Measurements from ENCODE around the gene SPATA7. TPM values are rescaled to one million over a fixed set of nuclear protein-coding genes. Genes with fewer than 3 reads are reported as not detected.

The SPATA7 gene
- total RNA-seq, 5 donors from 2014 or later (not counting 1 experiment from before 2014, with no cell fraction given), result 2.4 to 4.3 (median 3.5) TPM

DNA sequence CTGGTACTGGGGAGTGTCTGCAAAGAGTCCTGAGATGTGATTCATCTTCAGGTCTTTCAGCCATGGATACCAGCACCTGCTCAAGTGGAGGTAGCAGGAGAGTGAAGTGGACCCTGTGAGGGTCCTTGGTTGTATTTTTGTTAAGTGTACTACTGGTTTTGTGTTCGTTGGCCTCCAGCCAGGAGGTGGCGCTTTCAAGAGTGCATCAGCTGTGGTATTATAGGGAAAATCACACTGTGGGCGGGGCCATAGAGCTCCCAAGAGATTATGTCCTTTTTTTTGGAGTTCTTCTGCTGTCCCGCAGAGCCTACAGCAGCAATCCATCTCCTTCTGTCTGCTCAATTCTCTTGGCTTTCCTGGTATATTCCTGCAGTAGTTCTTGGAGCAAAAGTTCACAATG is 66.8 kb downstream of the SPATA7 start:
- no peaks in the 10 kb centered on the region for H3K4me1 Mint-ChIP-seq
- H3K4me3 Mint-ChIP-seq, result no peak overlapping the region
- H3K27me3 ChIP-seq (replicated peaks in 1 of 2; ENCODE audit: control insufficient read depth in 2 of 2, extremely low read depth in 1 of 2, insufficient read depth in 2 of 2, low read length in 1 of 2), result no peaks in the 10 kb centered on the region
- CTCF ChIA-PET, result no interaction called here
- ATAC-seq (replicated peaks in 1 of 4), result no peak
- no peaks in the 10 kb centered on the region for H3K4me1 ChIP-seq (ENCODE audit: control insufficient read depth in 1 of 2, extremely low read depth in 1 of 2, insufficient read depth in 2 of 2, low read length in 2 of 2)
- DNase-seq, result no peak
- no peaks in the 10 kb centered on the region for H3K27me3 Mint-ChIP-seq
- POLR2A ChIA-PET, result no interaction called here
- H3K9me3 ChIP-seq, result no peaks in the 10 kb centered on the region
- H3K9me3 Mint-ChIP-seq, result peaks cover 7 to 22% (median 14%) of the 10 kb centered on the region in 3 donors
- no peak overlapping the region for H3K27ac Mint-ChIP-seq
- H3K36me3 ChIP-seq (ENCODE audit: control insufficient read depth in 2 of 2, extremely low read depth in 1 of 2, insufficient read depth in 1 of 2, low read length in 1 of 2), result peaks cover 0 to 3% of the 10 kb centered on the region in 2 donors
- H3K27ac ChIP-seq (ENCODE audit: low read length), result no peak overlapping the region
- 100% methylated on average over 1 of the region's 4 CpGs for WGBS (ENCODE audit: insufficient coverage)
- no peak overlapping the region for H3K4me3 ChIP-seq (ENCODE audit: control insufficient read depth in 1 of 2, extremely low read depth in 1 of 2, low read length in 1 of 2)
- H3K36me3 Mint-ChIP-seq, result peaks cover 59% of the 10 kb centered on the region

DNA sequence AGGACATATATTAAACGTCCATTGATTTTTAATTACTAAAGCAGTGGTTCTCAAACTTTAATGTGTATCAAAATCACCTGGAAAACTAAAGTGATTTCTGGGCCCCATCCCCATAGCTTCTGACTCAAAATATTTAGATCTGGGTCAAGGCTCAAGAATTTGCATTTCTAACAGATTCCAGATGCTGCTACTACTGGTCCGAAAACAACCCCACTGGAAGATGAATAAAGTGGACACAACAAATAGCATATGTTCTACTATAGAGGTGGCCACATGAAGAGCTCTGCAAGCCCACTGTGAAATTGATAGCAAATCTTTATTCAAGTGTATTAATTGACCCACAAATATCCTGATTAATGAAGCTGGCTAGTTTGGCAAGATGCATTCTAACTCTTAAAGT is 69.4 kb downstream of the SPATA7 start:
- Histone ChIP-seq H3K27me3 (replicated peaks in 1 of 2; ENCODE audit: control insufficient read depth in 2 of 2, extremely low read depth in 1 of 2, insufficient read depth in 2 of 2, low read length in 1 of 2) (no peaks in the 10 kb centered on the region), H3K27ac (ENCODE audit: low read length) (no peak overlapping the region), H3K36me3 (ENCODE audit: control insufficient read depth in 2 of 2, extremely low read depth in 1 of 2, insufficient read depth in 1 of 2, low read length in 1 of 2) (peaks cover 0 to 3% of the 10 kb centered on the region in 2 donors), H3K4me3 (ENCODE audit: control insufficient read depth in 1 of 2, extremely low read depth in 1 of 2, low read length in 1 of 2) (no peak overlapping the region), H3K4me1 (ENCODE audit: control insufficient read depth in 1 of 2, extremely low read depth in 1 of 2, insufficient read depth in 2 of 2, low read length in 2 of 2) (no peaks in the 10 kb centered on the region), H3K9me3 (no peaks in the 10 kb centered on the region)
- Mint-ChIP-seq H3K4me3 (no peak overlapping the region), H3K4me1 (no peaks in the 10 kb centered on the region), H3K36me3 (peaks cover 62% of the 10 kb centered on the region), H3K27me3 (no peaks in the 10 kb centered on the region), H3K9me3 (peaks cover 11 to 17% (median 11%) of the 10 kb centered on the region in 3 donors), H3K27ac (no peak overlapping the region)
- CTCF ChIA-PET, result no interaction called here
- DNase-seq, result no peak
- no CpG with 5 or more reads among the region's 2 CpGs for WGBS (ENCODE audit: insufficient coverage)
- ATAC-seq (replicated peaks in 1 of 4), result no peak
- POLR2A ChIA-PET, result no interaction called here

DNA sequence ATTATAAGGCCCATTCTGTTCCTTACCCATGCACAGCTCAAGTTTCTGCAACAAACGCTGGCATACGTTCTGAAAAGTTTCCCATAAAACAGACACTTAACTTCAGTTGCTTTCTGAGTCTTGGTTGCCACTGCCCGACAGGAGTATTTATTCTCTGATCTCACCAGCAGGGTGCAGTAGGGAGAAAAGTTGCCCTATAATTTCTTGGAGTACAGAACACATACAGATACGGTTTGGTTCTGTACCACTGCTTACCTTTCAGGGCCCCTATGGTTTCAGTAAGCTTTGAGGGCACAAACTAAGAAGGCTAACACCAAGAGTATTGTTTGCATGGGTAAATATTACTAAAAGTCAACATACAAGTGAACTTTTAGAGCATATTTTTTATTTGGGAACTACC is 77.9 kb downstream of the SPATA7 start:
- Mint-ChIP-seq H3K9me3 (peaks cover 2 to 9% (median 4%) of the 10 kb centered on the region in 3 donors), H3K27me3 (no peaks in the 10 kb centered on the region), H3K4me3 (no peak overlapping the region), H3K36me3 (peaks cover 32% of the 10 kb centered on the region), H3K4me1 (no peaks in the 10 kb centered on the region), H3K27ac (no peak overlapping the region)
- Histone ChIP-seq H3K4me1 (ENCODE audit: control insufficient read depth in 1 of 2, extremely low read depth in 1 of 2, insufficient read depth in 2 of 2, low read length in 2 of 2) (no peaks in the 10 kb centered on the region), H3K27me3 (replicated peaks in 1 of 2; ENCODE audit: control insufficient read depth in 2 of 2, extremely low read depth in 1 of 2, insufficient read depth in 2 of 2, low read length in 1 of 2) (peaks cover 0 to 2% of the 10 kb centered on the region in 2 experiments), H3K4me3 (ENCODE audit: control insufficient read depth in 1 of 2, extremely low read depth in 1 of 2, low read length in 1 of 2) (no peak overlapping the region), H3K27ac (ENCODE audit: low read length) (no peak overlapping the region), H3K36me3 (ENCODE audit: control insufficient read depth in 2 of 2, extremely low read depth in 1 of 2, insufficient read depth in 1 of 2, low read length in 1 of 2) (no peaks in the 10 kb centered on the region), H3K9me3 (no peaks in the 10 kb centered on the region)
- ATAC-seq (replicated peaks in 1 of 4), result no peak
- ChIA-PET CTCF (no interaction called here), POLR2A (no interaction called here)
- 94% methylated on average over 2 of the region's 4 CpGs for WGBS (ENCODE audit: insufficient coverage)
- DNase-seq, result peak in 1 of 35 experiments; percentile 11

DNA sequence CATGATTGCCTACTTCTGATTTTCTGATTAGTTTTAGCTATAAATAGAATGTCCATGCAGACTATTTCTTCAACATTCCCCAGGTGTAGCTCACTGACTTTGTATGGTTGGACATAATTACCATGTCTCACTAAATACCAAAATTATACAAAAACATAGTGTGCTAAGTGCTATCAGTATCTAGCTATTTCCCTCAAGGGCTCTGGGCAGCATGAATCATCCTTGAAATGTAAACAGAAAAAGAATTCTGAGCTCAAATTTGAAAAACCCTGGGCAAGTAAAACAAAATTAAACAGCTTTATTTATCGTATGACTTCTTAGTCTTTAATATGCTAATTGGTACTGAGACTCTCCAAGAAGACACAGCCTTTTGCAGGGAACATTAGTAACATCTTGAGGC is 82.9 kb downstream of the SPATA7 start:
- H3K27ac ChIP-seq (ENCODE audit: low read length), result no peak overlapping the region
- Mint-ChIP-seq H3K4me3 (no peak overlapping the region), H3K4me1 (no peaks in the 10 kb centered on the region), H3K36me3 (no peaks in the 10 kb centered on the region), H3K27me3 (no peaks in the 10 kb centered on the region), H3K27ac (no peak overlapping the region), H3K9me3 (no peaks in the 10 kb centered on the region)
- H3K27me3 ChIP-seq (replicated peaks in 1 of 2; ENCODE audit: control insufficient read depth in 2 of 2, extremely low read depth in 1 of 2, insufficient read depth in 2 of 2, low read length in 1 of 2), result peaks cover 0 to 2% of the 10 kb centered on the region in 2 experiments
- CTCF ChIA-PET, result interaction anchor here in 1 of 2 donors (0.7 to 1.0 kb wide), 2 partner anchors 9 to 23 kb away, joined by 3 read pairs; no protein-coding TSS in a partner anchor
- H3K9me3 ChIP-seq, result no peaks in the 10 kb centered on the region
- no peaks in the 10 kb centered on the region for H3K4me1 ChIP-seq (ENCODE audit: control insufficient read depth in 1 of 2, extremely low read depth in 1 of 2, insufficient read depth in 2 of 2, low read length in 2 of 2)
- no peaks in the 10 kb centered on the region for H3K36me3 ChIP-seq (ENCODE audit: control insufficient read depth in 2 of 2, extremely low read depth in 1 of 2, insufficient read depth in 1 of 2, low read length in 1 of 2)
- WGBS (ENCODE audit: insufficient coverage), result 100% methylated on average over 1 of the region's 1 CpG
- POLR2A ChIA-PET, result no interaction called here
- ATAC-seq (replicated peaks in 1 of 4) (no peak), DNase-seq (no peak)
- H3K4me3 ChIP-seq (ENCODE audit: control insufficient read depth in 1 of 2, extremely low read depth in 1 of 2, low read length in 1 of 2), result no peak overlapping the region

DNA sequence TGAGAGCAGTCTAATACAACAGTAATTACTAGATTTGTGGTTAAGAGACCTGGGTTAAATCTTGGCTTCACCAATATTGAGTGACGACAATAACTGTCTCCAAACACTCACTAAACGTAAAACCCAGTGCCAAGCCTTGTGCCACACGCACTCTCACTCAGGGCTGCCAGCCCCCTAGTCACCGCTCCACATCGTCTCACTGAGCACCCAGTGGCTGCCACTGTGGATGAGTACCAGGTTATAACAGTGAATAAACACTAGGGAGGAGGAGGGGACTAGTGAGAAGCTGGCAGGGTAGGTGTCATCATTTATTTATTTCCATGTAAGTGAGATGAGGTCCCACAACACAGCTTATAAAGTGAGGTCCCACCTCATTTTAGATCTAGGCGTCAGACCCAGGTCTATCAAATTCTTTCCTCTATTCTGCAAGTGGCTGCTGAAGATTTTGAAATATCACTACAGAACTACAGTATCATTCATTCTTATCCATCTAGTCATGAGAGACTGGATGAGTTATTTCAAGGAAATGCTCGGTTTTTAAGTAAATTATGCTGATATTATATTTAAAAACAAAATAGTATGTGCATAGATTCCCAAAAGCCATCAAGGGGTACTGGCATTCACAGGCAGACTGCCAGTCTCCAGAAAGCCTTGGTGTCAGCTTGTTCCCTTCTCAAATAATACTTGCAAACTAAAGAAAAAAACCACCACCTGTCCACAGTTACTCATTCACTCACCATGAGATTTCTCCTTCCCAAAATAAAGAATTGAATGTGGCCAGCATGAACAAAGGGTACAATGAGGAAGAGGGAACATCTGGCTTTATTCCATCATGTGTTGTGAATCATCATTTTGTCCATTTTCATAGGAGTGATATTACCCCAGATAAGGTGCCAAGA is 85.3 kb downstream of the SPATA7 start:
- Histone ChIP-seq H3K9me3 (no peaks in the 10 kb centered on the region), H3K27me3 (replicated peaks in 1 of 2; ENCODE audit: control insufficient read depth in 2 of 2, extremely low read depth in 1 of 2, insufficient read depth in 2 of 2, low read length in 1 of 2) (no peaks in the 10 kb centered on the region), H3K36me3 (ENCODE audit: control insufficient read depth in 2 of 2, extremely low read depth in 1 of 2, insufficient read depth in 1 of 2, low read length in 1 of 2) (no peaks in the 10 kb centered on the region), H3K4me3 (ENCODE audit: control insufficient read depth in 1 of 2, extremely low read depth in 1 of 2, low read length in 1 of 2) (no peak overlapping the region), H3K27ac (ENCODE audit: low read length) (no peak overlapping the region), H3K4me1 (ENCODE audit: control insufficient read depth in 1 of 2, extremely low read depth in 1 of 2, insufficient read depth in 2 of 2, low read length in 2 of 2) (no peaks in the 10 kb centered on the region)
- no peaks in the 10 kb centered on the region for H3K36me3 Mint-ChIP-seq
- ATAC-seq (replicated peaks in 1 of 4) (no peak), DNase-seq (no peak)
- no peak overlapping the region for H3K27ac Mint-ChIP-seq
- no peak overlapping the region for H3K4me3 Mint-ChIP-seq
- ChIA-PET CTCF (no interaction called here), POLR2A (interaction anchor here in 1 of 2 donors (0.7 kb wide), 1 partner anchor 230 kb away, joined by 3 read pairs; no protein-coding TSS in a partner anchor)
- no peaks in the 10 kb centered on the region for H3K27me3 Mint-ChIP-seq
- 91% methylated on average over 5 of the region's 7 CpGs for WGBS (ENCODE audit: insufficient coverage)
- H3K9me3 Mint-ChIP-seq, result no peaks in the 10 kb centered on the region
- no peaks in the 10 kb centered on the region for H3K4me1 Mint-ChIP-seq

DNA sequence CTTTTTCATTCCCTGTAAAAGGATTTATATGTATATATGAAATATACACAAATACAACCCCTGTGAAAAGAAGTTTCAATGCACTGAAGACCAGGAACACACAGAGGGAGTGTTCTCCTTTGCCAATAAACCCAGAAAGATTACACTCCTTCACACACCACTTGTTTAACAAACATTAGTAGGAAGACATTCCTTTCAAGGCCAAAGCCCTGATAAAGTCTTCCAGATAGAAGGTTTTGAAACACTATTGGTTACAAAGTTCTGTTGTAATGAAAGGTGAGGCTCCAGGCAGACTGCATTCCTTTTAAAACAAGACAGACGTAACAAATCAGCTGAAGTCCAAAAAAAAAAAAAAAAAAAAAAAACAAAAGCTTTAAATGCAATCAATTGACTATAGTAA is 88.3 kb downstream of the SPATA7 start:
- H3K9me3 Mint-ChIP-seq, result no peaks in the 10 kb centered on the region
- CTCF ChIA-PET, result interaction anchor here in 1 of 2 donors (1.0 kb wide), 1 partner anchor 29 kb away, joined by 6 read pairs; no protein-coding TSS in a partner anchor
- H3K27me3 ChIP-seq (replicated peaks in 1 of 2; ENCODE audit: control insufficient read depth in 2 of 2, extremely low read depth in 1 of 2, insufficient read depth in 2 of 2, low read length in 1 of 2), result no peaks in the 10 kb centered on the region
- H3K27me3 Mint-ChIP-seq, result no peaks in the 10 kb centered on the region
- H3K27ac Mint-ChIP-seq, result no peak overlapping the region
- H3K36me3 ChIP-seq (ENCODE audit: control insufficient read depth in 2 of 2, extremely low read depth in 1 of 2, insufficient read depth in 1 of 2, low read length in 1 of 2), result no peaks in the 10 kb centered on the region
- DNase-seq, result no peak
- no peaks in the 10 kb centered on the region for H3K9me3 ChIP-seq
- no peak overlapping the region for H3K27ac ChIP-seq (ENCODE audit: low read length)
- no peak overlapping the region for H3K4me3 ChIP-seq (ENCODE audit: control insufficient read depth in 1 of 2, extremely low read depth in 1 of 2, low read length in 1 of 2)
- POLR2A ChIA-PET, result no interaction called here
- no peaks in the 10 kb centered on the region for H3K4me1 Mint-ChIP-seq
- H3K4me1 ChIP-seq (ENCODE audit: control insufficient read depth in 1 of 2, extremely low read depth in 1 of 2, insufficient read depth in 2 of 2, low read length in 2 of 2), result no peaks in the 10 kb centered on the region
- H3K4me3 Mint-ChIP-seq, result no peak overlapping the region
- no CpG with 5 or more reads among the region's 1 CpG for WGBS (ENCODE audit: insufficient coverage)
- ATAC-seq (replicated peaks in 1 of 4), result no peak
- no peaks in the 10 kb centered on the region for H3K36me3 Mint-ChIP-seq

Data from T-cell (primary cell).